K562 (cell line): ENCODE data around the gene GPR135. TPM values are rescaled to one million over a fixed set of nuclear protein-coding genes. Genes with fewer than 3 reads are reported as not detected.
A peak's percentile ranks its signal among the peaks of the same experiment; 100 is the strongest.

Source experiments
- ATAC-seq: fragments of 200-7000 bp; cut with Tn5 transposase; 3 replicates; pipeline ENCODE4 v1.9.1; 2020; ENCODE audit warnings: moderate library complexity
- Bru-seq: library from RNA; stranded (reverse); fragments of 400-500 nt; gene quantifications from one replicate; lab custom pipeline; 2021; lab: Mats Ljungman, UMichigan
- BruChase-seq, 2 experiments: library from RNA; stranded (reverse); fragments of 400-500 nt; gene quantifications; one replicate each; lab custom pipeline; 2021; lab: Mats Ljungman, UMichigan
- BruUV-seq: library from RNA; stranded (reverse); fragments of 400-500 nt; replicated peaks from 2 replicates; lab custom pipeline; 2021; lab: Mats Ljungman, UMichigan
- CTCF ChIA-PET: fragments of 300-600 bp; formaldehyde crosslinking; extraction: SDS; loops from one replicate; lab custom pipeline; 2021; ENCODE audit warnings: low intra/inter-chr PET ratio; lab: Yijun Ruan, JAX
- POLR2A ChIA-PET: fragments of 300-600, 350-650 bp; sonication (Branson Sonifier 250); formaldehyde crosslinking; extraction: SDS; loops from one replicate; lab custom pipeline; 2021; ENCODE audit warnings: antibody characterized with exemption, inconsistent platforms; lab: Yijun Ruan, JAX
- DNase-seq, 4 experiments: peaks; one replicate each; pipeline versions ENCODE4 v3.0.0 to v3.0.0-alpha.2; 2011 to 2018; ENCODE audit warnings: low spot score in 3 of 4, mixed read lengths in 3 of 4; ENCODE audit errors: extremely low read depth in 1 of 4
- FAIRE-seq: peaks from 2 replicates; lab custom pipeline; 2011; peaks lifted over from hg19 to GRCh38; lab: Jason Lieb, UNC
- H2AFZ ChIP-seq: 2 replicates; pipeline ENCODE4 v1.6.0; 2011; ENCODE audit warnings: low read depth, low read length, control low read depth, inconsistent platforms
- H3K27ac ChIP-seq: fragments of 200-600 bp; 3 replicates; pipeline ENCODE4 v1.8.0; 2011; ENCODE audit warnings: low read depth, mild to moderate bottlenecking, control low read depth, inconsistent platforms, low read length, moderate library complexity, mixed read lengths; ENCODE audit errors: extremely low read depth
- H3K27me3 ChIP-seq, 2 experiments: fragments of 300-600 bp in 1 of 2; 2 replicates in 1 of 2; 3 replicates in 1 of 2; pipeline versions ENCODE4 v1.6.0 to v1.8.0; 2011; ENCODE audit warnings: inconsistent platforms in 2 of 2, low read length in 2 of 2, mild to moderate bottlenecking in 1 of 2, mixed read lengths in 1 of 2, moderate library complexity in 1 of 2; ENCODE audit not compliant: control insufficient read depth in 2 of 2, insufficient read depth in 2 of 2
- H3K36me3 ChIP-seq: fragments of 300-600 bp; 3 replicates; pipeline ENCODE4 v1.8.0; 2011; ENCODE audit warnings: mild to moderate bottlenecking, low read length, inconsistent platforms; ENCODE audit not compliant: control insufficient read depth, insufficient read depth
- H3K4me1 ChIP-seq, 2 experiments: fragments of 200-600 bp in 1 of 2; replicated peaks in 1 of 2; 2 replicates in 1 of 2; 3 replicates in 1 of 2; pipeline versions ENCODE4 v1.5.1 to v1.8.0; 2011; ENCODE audit warnings: inconsistent platforms in 2 of 2, low read length in 2 of 2, mild to moderate bottlenecking in 1 of 2, mixed read lengths in 1 of 2, moderate library complexity in 1 of 2; ENCODE audit not compliant: control insufficient read depth in 2 of 2, insufficient read depth in 2 of 2
- H3K4me2 ChIP-seq: 2 replicates; pipeline ENCODE4 v1.6.1; 2011; ENCODE audit warnings: low read length, control low read depth, inconsistent platforms, mixed read lengths; ENCODE audit not compliant: insufficient read depth
- H3K4me3 ChIP-seq: fragments of 200-600 bp; sonication (generic), shearing (Covaris generic); 2 replicates; pipeline ENCODE4 v1.5.1; 2016; ENCODE audit warnings: control low read depth, inconsistent platforms
- H3K79me2 ChIP-seq: fragments of 200-600 bp; 3 replicates; pipeline ENCODE4 v1.8.0; 2011; ENCODE audit warnings: low read length, inconsistent platforms; ENCODE audit not compliant: control insufficient read depth, insufficient read depth
- H3K9ac ChIP-seq, 2 experiments: 2 replicates each; pipeline versions ENCODE4 v1.6.0 to v1.6.1; 2011; ENCODE audit warnings: low read depth in 2 of 2, low read length in 2 of 2, control low read depth in 1 of 2, inconsistent platforms in 1 of 2, mild to moderate bottlenecking in 1 of 2, mixed read lengths in 1 of 2; ENCODE audit not compliant: insufficient read depth in 1 of 2
- H3K9me1 ChIP-seq: one replicate; pipeline ENCODE4 v1.6.0; 2011; ENCODE audit warnings: inconsistent platforms, mild to moderate bottlenecking, low read length, moderate library complexity; ENCODE audit not compliant: control insufficient read depth, insufficient read depth
- H3K9me3 ChIP-seq: replicated peaks from 2 replicates; pipeline ENCODE4 v1.5.1; 2011; ENCODE audit warnings: low read depth, low read length, inconsistent platforms; ENCODE audit not compliant: control insufficient read depth, insufficient read depth
- H4K20me1 ChIP-seq: replicated peaks from 2 replicates; pipeline ENCODE4 v1.6.1; 2011; ENCODE audit warnings: low read length, inconsistent platforms, mixed read lengths; ENCODE audit not compliant: control insufficient read depth, insufficient read depth
- GTF2A2 ChIP-seq: IDR thresholded peaks from 2 replicates; pipeline ENCODE4 v1.6.1; 2016; ENCODE audit warnings: mild to moderate bottlenecking, missing genetic modification characterization, missing compliant biosample characterization
- KDM4B ChIP-seq, 2 experiments: fragments of 450-650 bp in 1 of 2; sonication (generic) in 1 of 2; IDR thresholded peaks; 2 replicates each; pipeline ENCODE4 v1.6.1; 2016 to 2017; ENCODE audit warnings: borderline replicate concordance in 2 of 2, antibody characterized with exemption in 1 of 2, low read depth in 1 of 2, mild to moderate bottlenecking in 1 of 2
- NBN ChIP-seq: fragments of 450-650 bp; IDR thresholded peaks from 2 replicates; pipeline ENCODE4 v1.6.1; 2016; ENCODE audit warnings: low read depth, mild to moderate bottlenecking
- POLR3G ChIP-seq: IDR thresholded peaks from 2 replicates; pipeline ENCODE4 v1.6.1; 2011; ENCODE audit not compliant: insufficient read length, insufficient replicate concordance; ENCODE audit errors: extremely low read depth
- WGBS: fragments of 100-300 bp; shearing (Covaris generic); methylation state at CpG from one replicate; pipeline ENCODE4 v1.1.6; 2016; ENCODE audit warnings: low coverage, mixed read lengths; ENCODE audit not compliant: insufficient coverage; ENCODE audit errors: missing lambda C conversion rate; 5-methylcytosine and 5-hydroxymethylcytosine counted together
- in situ Hi-C: fragments of 300-500 bp; cut with MboI; formaldehyde crosslinking; loops from 4 replicates; pipeline ENCODE4 v1.15.0; 2018; ENCODE audit warnings: inconsistent platforms, mixed read lengths
- intact Hi-C: fragments of 100-400 bp; cut with micrococcal nuclease; formaldehyde crosslinking; loops from 2 replicates; pipeline ENCODE4 v1.14.2; 2022
- long read RNA-seq, 3 experiments: library from polyadenylated mRNA in 2 of 3; library from RNA in 1 of 3; unstranded in 2 of 3; stranded (forward) in 1 of 3; transcript quantifications; one replicate each; pipeline ENCODE4 v2.0.0, GENCODE V29; 2019 to 2022
- polyA minus RNA-seq, 3 experiments: library from RNA; depleted of rRNA, polyadenylated mRNA; stranded (reverse); fragments of >200 nt; gene quantifications; 2 replicates each; pipeline ENCODE4 v1.2.3, GENCODE V29; 2011
- polyA plus RNA-seq, 8 experiments: library from polyadenylated mRNA; depleted of rRNA in 4 of 8; stranded (reverse) in 5 of 8; unstranded in 3 of 8; fragments of >200 nt; fragmentation: Nextera tagmentation in 2 of 8; fragmentation: Illumina TruSeq in 1 of 8; extraction: Ambion mirVana in 2 of 8; extraction: Trizol in 1 of 8; gene quantifications; 2 replicates each; pipeline versions ENCODE4 v1.2.1 to v1.2.3, GENCODE V29; 2011 to 2014; ENCODE audit warnings: inconsistent platforms in 1 of 8, missing spikeins in 1 of 8
- total RNA-seq, 7 experiments: library from RNA; depleted of rRNA in 6 of 7; stranded (reverse); fragments of >200 nt in 6 of 7; fragmentation: Illumina TruSeq in 2 of 7; extraction: Trizol in 2 of 7; gene quantifications; 2 replicates each; pipeline versions ENCODE4 v1.2.1 to v1.2.3, GENCODE V29; 2011 to 2021; ENCODE audit warnings: low replicate concordance in 1 of 7
- TF ChIP-seq, protein P1 (sequence below): sonication (generic); formaldehyde crosslinking; IDR thresholded peaks from 2 replicates; pipeline ENCODE4 v1.8.0; 2022; ENCODE audit warnings: mild to moderate bottlenecking, low read depth, missing genetic modification reagents
- TF ChIP-seq, protein P2 (sequence below): fragments of 450-650 bp; IDR thresholded peaks from 2 replicates; pipeline ENCODE4 v1.6.1; 2016; ENCODE audit warnings: missing biosample characterization, missing genetic modification characterization
- TF ChIP-seq, protein P3 (sequence below): fragments of 450-650 bp; IDR thresholded peaks from 2 replicates; pipeline ENCODE4 v1.6.1; 2016; ENCODE audit warnings: mild to moderate bottlenecking

The GPR135 gene
- total RNA-seq (2011; cell fraction: chromatin; rRNA removed; ENCODE audit: low replicate concordance): 4.8 and 15.7 TPM in 2 replicates
- total RNA-seq (2011; cell fraction: nucleolus; rRNA removed): 2.8 and 3.4 TPM in 2 replicates
- 4.6 and 6.6 TPM in 2 replicates for total RNA-seq (2011; cell fraction: nucleoplasm; rRNA removed)
- 0.53 and 0.54 TPM in 2 replicates for total RNA-seq (2014; rRNA removed)
- 1.0 and 1.1 TPM in 2 replicates for total RNA-seq (2014; rRNA removed; fragmentation: Illumina TruSeq; extraction: Trizol)
- total RNA-seq (2015; rRNA removed; fragmentation: Illumina TruSeq; extraction: Trizol): 1.2 and 1.3 TPM in 2 replicates
- 0.98 and 1.2 TPM in 2 replicates for total RNA-seq (2021)
- polyA plus RNA-seq (2011; rRNA removed): 1.0 and 1.2 TPM in 2 replicates
- polyA plus RNA-seq (2011; cell fraction: cytosol; rRNA removed): 0.37 and 0.42 TPM in 2 replicates
- 5.2 and 5.5 TPM in 2 replicates for polyA plus RNA-seq (2011; cell fraction: nucleus; rRNA removed)
- polyA plus RNA-seq (2012): 0.52 and 0.82 TPM in 2 replicates
- 0.60 and 0.82 TPM in 2 replicates for polyA plus RNA-seq (2014; fragmentation: Illumina TruSeq; extraction: Trizol)
- polyA plus RNA-seq (2014; fragmentation: Nextera tagmentation; extraction: Ambion mirVana): under 1 TPM; 0.06 to 0.10 TPM
- polyA plus RNA-seq (2014; rRNA removed): 1.6 and 1.7 TPM in 2 replicates
- 1.2 and 2.8 TPM in 2 replicates for polyA minus RNA-seq (2011; rRNA and poly(A)+ RNA removed)
- polyA minus RNA-seq (2011; cell fraction: cytosol; rRNA and poly(A)+ RNA removed): 0.29 and 0.73 TPM in 2 replicates
- polyA minus RNA-seq (2011; cell fraction: nucleus; rRNA and poly(A)+ RNA removed): 5.8 and 9.2 TPM in 2 replicates
- Bru-seq, nascent RNA: percentile 54 among the genes with signal in this experiment
- percentile 66 among the genes with signal in this experiment for BruChase-seq, experiment 1, labeled RNA remaining after a 2-hour chase
- BruChase-seq, experiment 2, labeled RNA remaining after a 6-hour chase: percentile 66 among the genes with signal in this experiment
- long read RNA-seq, experiment 1, full-length matches to known transcripts: 5 of 5 reads
- long read RNA-seq, experiment 1, partial matches to known transcripts: 0 of 5 reads
- long read RNA-seq, experiment 1, other reads (novel, unspliced or antisense): 0 of 5 reads
- long read RNA-seq, experiment 2: 0 reads
- long read RNA-seq, experiment 3: 0 reads

GRCh38 chr14:59465316-59466135, at the start of gene GPR135:
Gene GPR135, minus strand, starts transcription at chr14:59465380. Its CDS starts 154 bp downstream, at chr14:59465226.
- no peak within 1 kb of the TSS for H3K4me3 ChIP-seq
- H3K9ac ChIP-seq: no peak within 1 kb of the TSS
- H4K20me1 ChIP-seq: no peaks in the 10 kb centered on the region
- H3K9me3 ChIP-seq: no peaks in the 10 kb centered on the region
- BruUV-seq: no TSS peak
- DNase-seq (no peak), ATAC-seq (no peak), FAIRE-seq (no peak)
- no peak within 1 kb of the TSS for H2AFZ ChIP-seq
- no peak within 1 kb of the TSS for H3K4me2 ChIP-seq
- no peak for TF ChIP-seq KDM4B (IDR thresholded peaks at IDR 0.05; ENCODE audit: borderline replicate concordance in 2 of 2, low read depth in 1 of 2)
- TF ChIP-seq POLR3G: no peak
- no peak for TF ChIP-seq NBN
- TF ChIP-seq, protein P1, sequence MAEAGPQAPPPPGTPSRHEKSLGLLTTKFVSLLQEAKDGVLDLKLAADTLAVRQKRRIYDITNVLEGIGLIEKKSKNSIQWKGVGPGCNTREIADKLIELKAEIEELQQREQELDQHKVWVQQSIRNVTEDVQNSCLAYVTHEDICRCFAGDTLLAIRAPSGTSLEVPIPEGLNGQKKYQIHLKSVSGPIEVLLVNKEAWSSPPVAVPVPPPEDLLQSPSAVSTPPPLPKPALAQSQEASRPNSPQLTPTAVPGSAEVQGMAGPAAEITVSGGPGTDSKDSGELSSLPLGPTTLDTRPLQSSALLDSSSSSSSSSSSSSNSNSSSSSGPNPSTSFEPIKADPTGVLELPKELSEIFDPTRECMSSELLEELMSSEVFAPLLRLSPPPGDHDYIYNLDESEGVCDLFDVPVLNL (CRISPR knock-in tag): no peak
- TF ChIP-seq, protein P2, sequence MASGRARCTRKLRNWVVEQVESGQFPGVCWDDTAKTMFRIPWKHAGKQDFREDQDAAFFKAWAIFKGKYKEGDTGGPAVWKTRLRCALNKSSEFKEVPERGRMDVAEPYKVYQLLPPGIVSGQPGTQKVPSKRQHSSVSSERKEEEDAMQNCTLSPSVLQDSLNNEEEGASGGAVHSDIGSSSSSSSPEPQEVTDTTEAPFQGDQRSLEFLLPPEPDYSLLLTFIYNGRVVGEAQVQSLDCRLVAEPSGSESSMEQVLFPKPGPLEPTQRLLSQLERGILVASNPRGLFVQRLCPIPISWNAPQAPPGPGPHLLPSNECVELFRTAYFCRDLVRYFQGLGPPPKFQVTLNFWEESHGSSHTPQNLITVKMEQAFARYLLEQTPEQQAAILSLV: no peak
- TF ChIP-seq GTF2A2 (tag): no peak
- TF ChIP-seq, protein P3, sequence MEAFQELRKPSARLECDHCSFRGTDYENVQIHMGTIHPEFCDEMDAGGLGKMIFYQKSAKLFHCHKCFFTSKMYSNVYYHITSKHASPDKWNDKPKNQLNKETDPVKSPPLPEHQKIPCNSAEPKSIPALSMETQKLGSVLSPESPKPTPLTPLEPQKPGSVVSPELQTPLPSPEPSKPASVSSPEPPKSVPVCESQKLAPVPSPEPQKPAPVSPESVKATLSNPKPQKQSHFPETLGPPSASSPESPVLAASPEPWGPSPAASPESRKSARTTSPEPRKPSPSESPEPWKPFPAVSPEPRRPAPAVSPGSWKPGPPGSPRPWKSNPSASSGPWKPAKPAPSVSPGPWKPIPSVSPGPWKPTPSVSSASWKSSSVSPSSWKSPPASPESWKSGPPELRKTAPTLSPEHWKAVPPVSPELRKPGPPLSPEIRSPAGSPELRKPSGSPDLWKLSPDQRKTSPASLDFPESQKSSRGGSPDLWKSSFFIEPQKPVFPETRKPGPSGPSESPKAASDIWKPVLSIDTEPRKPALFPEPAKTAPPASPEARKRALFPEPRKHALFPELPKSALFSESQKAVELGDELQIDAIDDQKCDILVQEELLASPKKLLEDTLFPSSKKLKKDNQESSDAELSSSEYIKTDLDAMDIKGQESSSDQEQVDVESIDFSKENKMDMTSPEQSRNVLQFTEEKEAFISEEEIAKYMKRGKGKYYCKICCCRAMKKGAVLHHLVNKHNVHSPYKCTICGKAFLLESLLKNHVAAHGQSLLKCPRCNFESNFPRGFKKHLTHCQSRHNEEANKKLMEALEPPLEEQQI: no peak
- in situ Hi-C loops: no loop called here
- peaks cover 17% of the 10 kb centered on the region for H3K36me3 ChIP-seq
- H3K4me1 ChIP-seq: no peaks in the 10 kb centered on the region
- intact Hi-C loops: no loop called here
- H3K9me1 ChIP-seq: no peaks in the 10 kb centered on the region
- ChIA-PET POLR2A (no interaction called here), CTCF (no interaction called here)
- no peaks in the 10 kb centered on the region for H3K27me3 ChIP-seq
- H3K27ac ChIP-seq: no peak within 1 kb of the TSS
- H3K79me2 ChIP-seq: no peaks in the 10 kb centered on the region
- 100% methylated on average over 8 of the region's 40 CpGs for WGBS
